Activated gamma-delta T cell (primary cell): ENCODE data around the gene ITGB1.
"Not testable (repeated sequence)": the region's sequence is repeated elsewhere in the genome, so short reads cannot be mapped to it uniquely, and the experiment has no call there.

Source experiments
- DNase-seq: peaks from one replicate; lab custom pipeline; 2025; lab: John Stamatoyannopoulos, UW
- total RNA-seq, 2 donors: gene quantifications; one replicate each; lab custom pipeline; 2026; lab: John Stamatoyannopoulos, UW

ITGB1 gene
- total RNA-seq = 163 to 365 reads per million in 2 donors

DNA sequence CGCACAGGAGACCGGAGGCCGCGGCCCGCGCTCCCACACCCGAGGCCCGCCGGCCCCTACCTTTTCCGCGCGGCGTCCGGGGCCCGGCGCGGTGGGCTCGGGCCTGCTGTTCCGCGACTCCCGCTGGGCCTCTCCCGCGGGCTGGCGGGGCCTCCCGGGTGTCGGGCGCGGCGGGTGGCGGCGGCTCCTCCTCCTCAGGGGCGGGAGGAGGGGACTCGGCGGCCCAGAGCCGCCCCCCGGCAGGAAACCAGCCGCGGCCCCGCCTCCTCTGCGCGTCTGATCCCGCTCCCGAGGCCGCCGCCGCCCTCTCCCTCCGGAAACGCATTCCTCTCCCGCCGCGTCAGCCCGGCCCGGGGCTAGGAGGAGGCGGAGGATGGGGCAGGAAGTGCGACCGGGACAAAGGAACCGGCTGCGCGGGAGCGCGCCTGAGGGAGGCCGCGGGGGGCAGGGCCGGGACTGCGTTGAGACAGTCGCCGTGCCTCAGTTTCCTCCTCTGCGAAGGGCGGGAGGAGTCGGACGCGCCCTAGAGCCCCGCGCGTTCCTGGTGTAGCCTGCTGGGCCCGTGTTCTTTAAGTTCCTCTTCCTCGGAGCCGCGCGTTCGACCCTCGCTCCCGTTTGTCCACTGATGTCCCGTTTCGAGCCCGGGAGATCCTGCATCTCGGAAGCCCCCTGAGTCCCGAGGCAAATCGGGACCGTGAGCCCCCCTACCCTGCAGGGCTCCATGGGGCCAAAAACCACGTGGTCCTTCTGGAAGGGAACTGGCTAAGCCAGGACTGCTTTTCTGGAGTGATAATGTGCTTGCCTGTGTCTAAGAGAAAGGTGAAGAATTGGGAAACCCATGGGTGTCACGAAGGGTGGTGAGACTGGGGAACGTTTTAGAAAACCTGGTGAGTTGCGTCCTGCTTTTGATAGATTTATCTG lies at the start of gene ITGB1:
Gene ITGB1, minus strand, starts transcription at position 146 of the 921 bp plus-strand sequence. CDS start 22,672 bp downstream, outside the sequence.
- DNase-seq = peak; percentile 77

- DNase-seq = no peak
Measured at GRCh38 chr10:33006342-33006887, 48.4 kb upstream of the ITGB1 start.

DNA sequence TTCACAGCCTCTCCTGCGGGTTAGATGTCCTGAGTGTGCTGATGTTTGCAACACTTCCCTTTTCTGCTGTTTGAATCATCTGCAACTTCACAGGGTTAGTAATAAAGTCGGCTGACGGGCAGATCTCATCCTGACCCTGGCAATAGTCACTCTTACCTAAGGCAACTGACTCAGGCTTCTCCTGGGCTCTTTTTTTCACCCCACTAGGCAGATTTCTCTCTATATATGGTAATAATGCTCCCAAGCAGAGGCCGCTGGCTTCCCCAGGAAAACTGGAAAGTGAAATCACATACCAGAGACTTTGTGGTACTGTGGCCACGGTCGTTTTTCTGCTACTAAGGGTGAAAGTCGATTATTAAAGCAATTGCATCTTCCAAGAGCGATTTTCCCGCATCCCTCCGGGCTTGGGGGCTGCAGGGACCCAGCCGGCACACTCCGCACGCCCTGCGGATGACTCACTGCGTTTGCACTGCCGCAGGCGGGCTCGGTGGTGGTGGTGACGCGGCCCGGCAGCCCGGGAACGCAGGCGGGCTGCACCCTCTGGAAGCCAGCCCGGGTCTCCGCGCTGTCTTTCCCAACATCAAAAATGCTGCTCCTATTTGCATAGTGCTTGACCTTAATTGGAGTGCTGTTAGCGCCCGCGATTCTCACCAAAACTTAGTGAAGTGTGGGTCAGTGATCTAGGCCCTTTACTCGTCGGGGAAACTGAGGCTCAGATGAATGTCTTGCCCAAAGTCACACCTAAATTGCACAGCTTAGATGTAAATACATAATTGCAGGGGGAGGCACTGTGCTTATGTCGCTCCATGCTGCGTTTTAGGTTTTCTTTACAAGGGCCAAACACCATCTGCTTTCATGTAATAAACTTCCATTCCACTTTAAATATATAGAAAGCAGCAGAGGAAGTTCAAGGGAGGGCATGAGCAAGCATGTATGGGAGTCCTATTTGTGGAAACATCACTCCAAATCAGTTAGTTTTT lies 47.6 kb upstream of the ITGB1 start:
- peak; percentile 16 for DNase-seq

DNA sequence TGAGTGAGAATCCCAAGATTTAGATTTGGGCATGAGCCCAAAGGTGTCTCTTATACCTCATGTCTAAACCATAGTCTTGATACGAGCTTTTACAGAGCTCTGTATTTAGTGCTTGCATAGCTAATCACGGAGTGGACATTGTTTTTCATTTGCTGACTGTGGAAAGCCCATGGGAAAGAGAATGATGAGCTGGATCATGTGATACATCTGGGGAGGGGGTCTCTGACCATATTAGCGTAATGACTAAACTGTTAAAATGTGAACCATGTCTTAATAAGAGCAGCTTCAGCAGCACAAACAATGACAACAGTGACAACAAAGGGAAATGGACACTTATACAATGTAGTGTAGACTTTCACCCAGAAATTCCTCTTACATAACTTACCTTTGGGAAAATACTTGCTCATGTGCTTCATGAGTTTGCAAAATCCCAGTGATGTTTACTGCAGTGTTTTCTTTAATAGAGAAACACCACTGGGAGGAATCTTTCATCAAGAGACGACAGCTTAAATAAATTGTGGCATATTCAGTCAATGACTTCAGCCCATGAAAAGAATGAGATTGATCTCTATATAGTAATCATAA lies 44.0 kb upstream of the ITGB1 start:
- no peak for DNase-seq

GRCh38 chr10:32998060-32998581 lies 40.1 kb upstream of the ITGB1 start:
- not testable (repeated sequence) for DNase-seq

- no peak for DNase-seq
Measured at GRCh38 chr10:32995751-32996150, 37.7 kb upstream of the ITGB1 start.

DNA sequence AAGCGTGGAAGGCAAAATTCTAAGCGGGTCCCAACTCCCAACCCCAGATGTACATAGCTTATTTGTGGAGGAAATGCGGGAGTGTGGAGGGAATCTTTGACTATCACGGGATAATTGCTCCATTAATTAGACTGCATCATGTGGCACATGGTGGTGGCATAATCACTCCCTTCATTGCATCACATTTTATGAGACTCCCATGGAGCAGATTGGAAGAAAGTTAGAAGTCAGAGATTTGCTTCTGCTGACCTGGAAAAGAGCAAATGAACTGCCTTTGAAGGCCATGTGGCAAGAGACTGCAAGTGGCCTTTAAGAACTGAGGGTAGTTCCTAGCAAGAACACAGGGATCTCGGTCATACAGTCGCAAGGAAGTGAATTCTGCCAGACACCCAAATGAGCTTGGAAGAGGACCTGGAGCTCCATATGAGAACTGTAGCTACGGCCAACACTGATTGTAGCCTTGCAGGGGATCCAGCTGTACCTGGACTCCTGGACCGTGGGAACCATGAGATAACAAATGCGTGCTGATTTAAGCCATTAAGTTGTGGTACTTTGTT lies 37.1 kb upstream of the ITGB1 start:
- no peak for DNase-seq

GRCh38 chr10:32994632-32995031 lies 36.6 kb upstream of the ITGB1 start:
- not testable (repeated sequence) for DNase-seq

GRCh38 chr10:32992310-32992709 lies 34.3 kb upstream of the ITGB1 start:
- DNase-seq = not testable (repeated sequence)

DNA sequence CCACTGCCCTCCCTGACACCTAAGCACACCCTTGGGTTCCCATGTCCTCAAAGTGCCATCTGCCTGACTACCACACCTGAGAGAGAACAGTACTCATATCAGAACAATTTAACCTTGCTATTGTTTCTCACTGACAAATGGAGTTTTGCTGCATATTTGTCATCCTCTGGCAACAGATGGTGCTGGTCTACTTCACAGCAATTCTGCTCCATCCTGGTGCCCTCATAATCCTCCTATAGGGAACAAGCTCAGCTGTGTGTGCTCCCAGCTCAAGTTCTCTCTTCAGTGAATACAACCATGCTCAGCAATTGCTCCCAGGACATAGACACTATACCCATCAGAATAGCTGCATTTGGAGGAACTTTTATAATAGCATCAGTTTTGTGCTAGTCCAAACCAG lies 32.8 kb upstream of the ITGB1 start:
- no peak for DNase-seq

GRCh38 chr10:32988604-32989003 lies 30.6 kb upstream of the ITGB1 start:
- DNase-seq = no peak

DNA sequence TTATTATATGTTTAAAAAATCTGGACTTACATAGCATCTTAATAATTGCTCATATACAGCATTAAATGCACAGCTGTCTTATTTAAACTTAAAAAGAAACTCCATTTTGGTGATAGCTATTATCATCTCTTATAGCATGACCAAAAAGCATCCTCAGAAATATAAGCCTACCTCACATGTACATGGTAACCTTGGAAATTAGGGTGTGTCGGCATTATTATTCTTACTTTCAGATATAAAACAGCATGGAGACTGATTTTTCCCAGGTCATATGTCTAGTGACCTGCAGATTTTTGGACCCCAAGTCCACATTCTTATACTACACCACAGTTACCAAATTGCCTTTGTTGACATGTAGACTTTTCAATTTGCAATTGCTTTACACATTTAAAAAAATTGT lies 29.1 kb upstream of the ITGB1 start:
- no peak for DNase-seq

- DNase-seq = no peak
Measured at GRCh38 chr10:32985775-32986350, 27.8 kb upstream of the ITGB1 start.

GRCh38 chr10:32985341-32985764 lies 27.3 kb upstream of the ITGB1 start:
- no peak for DNase-seq

- no peak for DNase-seq
Measured at GRCh38 chr10:32984003-32984600, 26.1 kb upstream of the ITGB1 start.

- DNase-seq = no peak
Measured at GRCh38 chr10:32982911-32983909, 25.2 kb upstream of the ITGB1 start.

- DNase-seq = no peak
Measured at GRCh38 chr10:32982293-32982709, 24.3 kb upstream of the ITGB1 start.

GRCh38 chr10:32981760-32982159 lies 23.7 kb upstream of the ITGB1 start:
- DNase-seq = no peak
